Activated CD8-positive, alpha-beta T cell treated with anti-CD3 and anti-CD28 coated beads, Interleukin-2, amount 10 ng/mL, durations not matched to agents 7 days and 5 days (primary cell): Measurements from ENCODE around the gene PPP1R26. TPM values are rescaled to one million over a fixed set of nuclear protein-coding genes. Genes with fewer than 3 reads are reported as not detected.
"Not testable (repeated sequence)": the region's sequence is repeated elsewhere in the genome, so short reads cannot be mapped to it uniquely, and the experiment has no call there.

Experiments used
- ATAC-seq: fragments of 150-1000 bp; cut with Tn5 transposase; one replicate; pipeline ENCODE4 v1.10.0; 2021; ENCODE audit warnings: moderate library complexity
- CTCF ChIA-PET: fragments of 350-600 bp; sonication (Branson Sonifier 250); formaldehyde crosslinking; loops from one replicate; lab custom pipeline; 2021; ENCODE audit warnings: antibody characterized with exemption; lab: Charles Lee
- POLR2A ChIA-PET: fragments of 350-600 bp; sonication (Branson Sonifier 250); formaldehyde crosslinking; loops from one replicate; lab custom pipeline; 2021; ENCODE audit warnings: antibody characterized with exemption; lab: Charles Lee
- DNase-seq: peaks from one replicate; pipeline ENCODE4 v3.0.0-alpha.2; 2020
- H3K27ac Mint-ChIP-seq: one replicate; pipeline ENCODE4 v1.8.0; 2021; ENCODE audit warnings: mild to moderate bottlenecking, mixed read lengths
- H3K27me3 Mint-ChIP-seq: one replicate; pipeline ENCODE4 v1.8.0; 2021; ENCODE audit warnings: low read depth, mixed read lengths
- H3K36me3 Mint-ChIP-seq: one replicate; pipeline ENCODE4 v1.8.0; 2021; ENCODE audit warnings: low read depth, mixed read lengths
- H3K4me1 Mint-ChIP-seq: one replicate; pipeline ENCODE4 v1.8.0; 2021; ENCODE audit warnings: low read depth, mixed read lengths
- H3K4me3 Mint-ChIP-seq: one replicate; pipeline ENCODE4 v1.8.0; 2021; ENCODE audit warnings: mild to moderate bottlenecking, mixed read lengths
- H3K9me3 Mint-ChIP-seq: one replicate; pipeline ENCODE4 v1.8.0; 2022; ENCODE audit warnings: mixed read lengths; ENCODE audit not compliant: insufficient read depth
- total RNA-seq, 2 experiments: library from RNA; stranded (reverse); gene quantifications; one replicate each; pipeline ENCODE4 v1.2.3, GENCODE V29; 2021

Gene PPP1R26
- total RNA-seq, 2 experiments from 2014 or later = not detected

DNA sequence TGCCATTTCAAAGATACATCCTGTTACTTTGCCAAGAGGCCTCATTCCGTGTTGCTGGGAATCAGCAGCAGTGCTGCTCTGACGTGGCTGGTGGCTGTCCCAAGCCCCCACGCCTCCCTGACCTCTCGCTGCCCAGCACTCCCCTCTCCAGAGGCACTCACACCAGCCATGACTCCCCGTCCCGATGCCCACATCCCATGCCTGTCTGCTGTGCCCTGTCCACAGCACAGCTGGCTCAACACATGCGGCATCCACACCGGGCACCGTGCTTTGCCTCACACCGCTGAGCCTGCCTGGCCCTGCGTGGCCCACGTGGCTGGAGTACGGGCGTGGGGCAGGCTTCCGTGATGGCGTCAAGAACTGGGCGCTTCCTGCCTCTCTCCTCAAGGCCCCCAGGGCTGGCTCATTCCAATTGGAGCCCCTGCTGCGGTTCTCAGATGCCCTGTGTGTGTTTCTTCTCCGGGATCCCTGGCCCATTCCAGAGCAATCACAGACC is 33.8 kb downstream of the PPP1R26 start:
- no peak for DNase-seq
- H3K9me3 Mint-ChIP-seq = peaks cover 7% of the 10 kb centered on the region
- CTCF ChIA-PET = interaction anchor here (1.3 kb wide), 1 partner anchor 17 kb away, joined by 3 read pairs; no protein-coding TSS in a partner anchor
- H3K27me3 Mint-ChIP-seq = peaks cover 22% of the 10 kb centered on the region
- peaks cover 15% of the 10 kb centered on the region for H3K4me1 Mint-ChIP-seq
- H3K27ac Mint-ChIP-seq = no peak overlapping the region
- H3K36me3 Mint-ChIP-seq = no peaks in the 10 kb centered on the region
- no peak overlapping the region for H3K4me3 Mint-ChIP-seq
- POLR2A ChIA-PET = no interaction called here
- ATAC-seq = no peak

DNA sequence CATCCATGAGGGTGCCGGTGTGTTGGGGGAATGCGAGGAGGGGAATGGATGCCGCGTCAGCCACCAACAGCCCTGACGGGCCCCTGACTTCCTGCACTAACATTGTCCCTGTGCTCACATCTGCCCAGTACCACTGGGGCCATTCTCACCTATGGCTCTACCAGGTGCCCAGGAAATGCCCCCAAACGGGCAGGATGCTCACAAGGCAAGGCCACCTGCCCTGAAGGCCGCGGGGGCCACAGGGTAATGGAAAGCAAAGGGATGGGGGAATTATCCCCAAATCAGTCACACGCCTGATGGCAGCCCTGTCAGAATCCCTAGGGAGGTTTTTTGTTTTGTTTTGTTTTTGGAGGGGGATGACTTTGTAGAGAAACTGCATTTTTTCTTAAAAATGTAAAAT is 34.3 kb downstream of the PPP1R26 start:
- H3K36me3 Mint-ChIP-seq, DNase-seq, H3K27ac Mint-ChIP-seq, H3K9me3 Mint-ChIP-seq, ATAC-seq, POLR2A ChIA-PET, H3K4me3 Mint-ChIP-seq, CTCF ChIA-PET: not testable (repeated sequence)
- H3K4me1 Mint-ChIP-seq = peaks cover 15% of the 10 kb centered on the region
- peaks cover 23% of the 10 kb centered on the region for H3K27me3 Mint-ChIP-seq

DNA sequence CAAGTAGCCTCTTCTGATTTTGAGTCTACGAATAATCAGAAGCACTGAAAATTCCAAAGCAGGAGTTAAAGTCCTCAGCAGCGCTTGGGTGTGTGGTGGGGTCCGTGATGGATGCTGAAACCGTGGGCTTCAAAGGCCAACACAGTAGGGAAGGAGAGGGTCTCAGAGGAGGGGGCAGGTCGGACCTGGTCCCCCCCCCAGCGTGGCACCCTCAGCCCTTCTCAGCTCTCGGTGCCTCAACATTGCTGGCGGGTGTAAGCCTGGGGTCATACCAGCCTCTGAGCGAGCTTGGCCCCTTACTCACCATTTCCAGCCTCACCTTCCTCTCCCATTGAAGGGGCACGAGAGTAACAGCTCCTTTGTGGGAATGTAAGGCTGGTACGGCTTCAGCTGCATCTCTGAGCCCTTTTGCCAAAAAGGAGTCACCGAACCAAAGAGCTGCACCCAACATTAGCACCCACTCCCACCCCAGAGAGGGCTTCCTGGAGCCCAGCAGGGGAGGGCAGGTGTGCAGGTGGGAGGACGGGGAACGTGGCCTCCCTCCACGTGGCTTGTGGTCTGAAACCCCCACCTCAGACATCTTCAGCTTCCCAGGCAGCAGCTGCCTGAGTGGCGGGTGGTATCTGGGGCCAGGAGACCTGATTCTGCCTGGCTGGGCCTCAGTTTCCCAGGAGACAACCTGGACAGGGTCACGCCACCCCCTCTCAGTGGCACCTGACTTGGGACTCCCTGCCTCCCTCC is 34.9 kb downstream of the PPP1R26 start:
- no peak overlapping the region for H3K4me3 Mint-ChIP-seq
- H3K36me3 Mint-ChIP-seq = no peaks in the 10 kb centered on the region
- POLR2A ChIA-PET = no interaction called here
- H3K27me3 Mint-ChIP-seq = peaks cover 23% of the 10 kb centered on the region
- no peaks in the 10 kb centered on the region for H3K9me3 Mint-ChIP-seq
- CTCF ChIA-PET = interaction anchor here (0.8 kb wide), 1 partner anchor 10 kb away, joined by 3 read pairs; no protein-coding TSS in a partner anchor
- H3K4me1 Mint-ChIP-seq = peaks cover 15% of the 10 kb centered on the region
- ATAC-seq = no peak
- no peak overlapping the region for H3K27ac Mint-ChIP-seq
- DNase-seq = no peak

DNA sequence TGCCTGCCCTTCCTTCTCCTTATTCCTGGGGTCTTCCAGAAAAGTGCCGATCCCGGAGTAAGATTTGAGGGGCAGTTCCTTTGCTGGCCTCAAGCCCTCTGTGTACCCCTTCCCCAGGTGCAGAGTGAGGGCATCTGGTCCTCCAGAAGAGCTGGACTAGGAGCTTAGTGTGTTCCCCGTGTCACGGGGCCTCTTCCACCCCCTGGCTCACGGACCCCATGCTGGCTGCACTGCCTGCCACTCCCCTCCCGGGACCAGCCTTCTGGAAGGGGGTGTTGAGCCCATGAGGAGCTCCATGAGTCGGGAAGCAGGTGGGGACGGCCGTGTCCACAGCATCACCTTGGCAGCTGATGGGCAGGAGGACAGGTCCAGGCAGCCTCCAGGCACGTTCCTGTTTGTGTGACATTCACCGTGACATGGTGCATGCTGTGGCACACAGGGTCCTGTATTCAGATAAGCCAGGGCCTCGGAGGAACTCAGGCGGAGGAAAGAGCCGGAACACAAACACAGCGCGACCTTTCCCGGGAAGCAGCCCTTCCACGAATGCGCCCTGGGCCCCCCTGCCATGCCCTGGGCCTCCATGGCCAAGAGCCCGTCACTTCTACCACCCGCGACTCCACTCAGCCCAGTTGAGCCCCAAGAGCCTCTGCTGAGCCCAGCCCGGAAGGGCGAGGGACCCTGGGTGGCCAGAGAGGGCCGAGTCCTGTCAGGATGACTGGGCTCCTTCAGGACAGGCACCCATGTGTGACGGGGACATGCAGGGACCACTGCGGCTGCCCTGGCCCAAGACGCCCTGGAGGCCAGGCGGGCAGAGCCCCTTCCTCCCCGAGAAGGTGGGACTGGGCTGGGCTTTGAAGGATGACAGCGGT is 35.7 kb downstream of the PPP1R26 start:
- H3K36me3 Mint-ChIP-seq = no peaks in the 10 kb centered on the region
- H3K4me1 Mint-ChIP-seq = peaks cover 15% of the 10 kb centered on the region
- DNase-seq (no peak), ATAC-seq (no peak)
- H3K27ac Mint-ChIP-seq = no peak overlapping the region
- CTCF ChIA-PET = interaction anchor here (0.8 kb wide), 1 partner anchor 11 kb away, joined by 3 read pairs; no protein-coding TSS in a partner anchor
- no peak overlapping the region for H3K4me3 Mint-ChIP-seq
- no peaks in the 10 kb centered on the region for H3K9me3 Mint-ChIP-seq
- peaks cover 25% of the 10 kb centered on the region for H3K27me3 Mint-ChIP-seq
- POLR2A ChIA-PET = no interaction called here

DNA sequence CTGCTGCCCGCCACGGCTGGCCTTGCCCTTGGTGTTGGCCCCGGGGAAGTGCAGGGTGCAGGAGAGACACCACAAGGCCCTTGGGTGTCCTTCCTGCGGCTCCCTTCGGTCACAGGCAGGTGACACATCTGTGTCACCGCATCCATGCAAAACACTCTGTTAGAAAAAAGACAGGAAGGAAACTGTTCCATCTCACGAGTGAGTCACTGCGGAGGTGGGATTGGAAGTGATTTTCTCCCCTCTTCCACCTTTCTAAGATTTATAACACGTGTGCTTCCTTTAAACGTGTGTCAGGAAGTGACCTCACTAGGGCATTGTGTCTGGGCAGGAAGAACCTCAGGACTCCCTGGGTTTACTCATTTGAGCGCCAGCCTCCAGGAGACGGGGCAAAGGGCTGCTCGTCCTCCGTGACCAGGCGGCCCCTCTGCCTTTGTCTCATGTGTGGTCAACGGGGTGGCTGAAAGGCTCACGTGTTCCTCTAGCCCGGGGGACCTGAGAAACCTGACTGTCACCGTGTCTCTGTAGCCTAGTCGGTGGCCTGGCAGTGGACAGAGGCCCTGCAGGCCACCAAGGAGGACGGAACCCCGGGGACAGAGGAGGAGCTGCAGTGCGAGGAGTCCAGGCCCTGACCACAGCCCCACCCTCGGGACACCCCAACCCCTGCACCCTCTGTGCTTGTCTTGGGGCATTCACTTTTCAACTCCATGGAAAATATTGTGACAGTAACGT is 36.7 kb downstream of the PPP1R26 start:
- H3K27ac Mint-ChIP-seq = no peak overlapping the region
- H3K4me1 Mint-ChIP-seq = peaks cover 11% of the 10 kb centered on the region
- H3K36me3 Mint-ChIP-seq = no peaks in the 10 kb centered on the region
- DNase-seq (no peak), ATAC-seq (no peak)
- H3K27me3 Mint-ChIP-seq = peaks cover 25% of the 10 kb centered on the region
- H3K4me3 Mint-ChIP-seq = no peak overlapping the region
- ChIA-PET CTCF (no interaction called here), POLR2A (no interaction called here)
- H3K9me3 Mint-ChIP-seq = no peaks in the 10 kb centered on the region

DNA sequence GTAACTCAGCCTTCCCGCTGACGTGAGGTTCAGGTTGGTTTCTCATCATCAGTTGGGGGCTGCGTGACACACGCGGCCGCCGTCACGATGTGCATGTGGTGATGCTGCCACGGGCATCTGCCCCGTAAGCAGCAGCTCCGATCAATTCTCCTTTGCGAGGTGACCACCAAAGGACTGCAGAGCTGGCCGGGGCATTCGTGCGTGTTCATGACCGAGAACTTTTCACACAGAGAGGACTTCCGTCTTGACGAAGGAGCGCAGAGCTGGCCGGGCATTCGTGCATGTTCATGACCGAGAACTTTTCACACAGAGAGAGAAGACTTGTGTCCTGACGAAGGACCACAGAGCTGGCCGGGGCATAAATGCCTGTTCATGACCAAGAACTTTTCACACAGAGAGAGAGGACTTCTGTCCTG is 37.8 kb downstream of the PPP1R26 start:
- Mint-ChIP-seq H3K4me3 (no peak overlapping the region), H3K36me3 (no peaks in the 10 kb centered on the region), H3K27me3 (peaks cover 22% of the 10 kb centered on the region), H3K4me1 (peaks cover 5% of the 10 kb centered on the region), H3K27ac (no peak overlapping the region), H3K9me3 (no peaks in the 10 kb centered on the region)
- DNase-seq (no peak), ATAC-seq (no peak)
- ChIA-PET POLR2A (no interaction called here), CTCF (interaction anchor here (1.0 kb wide), 1 partner anchor 48 kb away, joined by 3 read pairs; no protein-coding TSS in a partner anchor)

DNA sequence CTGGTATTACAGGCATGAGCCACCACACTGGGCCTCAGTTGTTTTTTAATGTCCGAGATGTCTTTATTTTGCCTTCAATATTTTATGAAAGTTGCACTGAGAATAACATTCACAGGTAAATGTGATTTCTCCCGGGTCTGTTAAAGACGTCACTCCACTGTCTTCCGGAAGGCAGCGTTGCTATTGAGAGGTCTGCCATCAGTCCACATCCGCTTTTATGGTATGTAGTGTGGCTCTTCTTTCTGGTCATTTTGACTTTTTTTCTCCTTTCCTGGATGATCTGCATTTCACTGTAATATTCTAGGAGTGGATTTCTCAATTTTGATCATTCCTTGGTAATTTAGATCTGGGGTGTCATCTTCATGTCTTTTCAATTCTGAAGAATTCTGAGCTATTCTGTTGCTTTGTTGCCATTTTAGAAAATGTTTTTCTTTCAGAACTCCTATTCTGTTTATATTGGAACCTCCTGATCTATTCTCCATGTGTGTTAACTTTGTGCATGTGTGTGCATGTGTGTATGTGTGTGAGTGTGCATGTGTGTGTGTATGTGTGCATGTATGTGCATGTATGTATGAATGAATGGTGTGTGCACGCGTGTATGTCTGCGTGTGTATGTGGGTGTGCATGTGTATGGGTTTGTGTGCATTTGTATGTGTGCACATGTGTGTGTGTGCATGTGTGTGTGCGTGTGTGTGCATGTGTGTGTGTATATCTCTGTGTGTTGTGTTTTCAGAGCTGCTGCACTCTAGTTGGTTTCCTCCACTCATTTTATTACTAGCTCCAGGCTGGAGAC is 39.8 kb downstream of the PPP1R26 start:
- DNase-seq (no peak), ATAC-seq (no peak)
- peaks cover 5% of the 10 kb centered on the region for H3K4me1 Mint-ChIP-seq
- ChIA-PET CTCF (no interaction called here), POLR2A (no interaction called here)
- H3K36me3 Mint-ChIP-seq = no peaks in the 10 kb centered on the region
- no peak overlapping the region for H3K27ac Mint-ChIP-seq
- H3K9me3 Mint-ChIP-seq = no peaks in the 10 kb centered on the region
- H3K27me3 Mint-ChIP-seq = peaks cover 18% of the 10 kb centered on the region
- no peak overlapping the region for H3K4me3 Mint-ChIP-seq

DNA sequence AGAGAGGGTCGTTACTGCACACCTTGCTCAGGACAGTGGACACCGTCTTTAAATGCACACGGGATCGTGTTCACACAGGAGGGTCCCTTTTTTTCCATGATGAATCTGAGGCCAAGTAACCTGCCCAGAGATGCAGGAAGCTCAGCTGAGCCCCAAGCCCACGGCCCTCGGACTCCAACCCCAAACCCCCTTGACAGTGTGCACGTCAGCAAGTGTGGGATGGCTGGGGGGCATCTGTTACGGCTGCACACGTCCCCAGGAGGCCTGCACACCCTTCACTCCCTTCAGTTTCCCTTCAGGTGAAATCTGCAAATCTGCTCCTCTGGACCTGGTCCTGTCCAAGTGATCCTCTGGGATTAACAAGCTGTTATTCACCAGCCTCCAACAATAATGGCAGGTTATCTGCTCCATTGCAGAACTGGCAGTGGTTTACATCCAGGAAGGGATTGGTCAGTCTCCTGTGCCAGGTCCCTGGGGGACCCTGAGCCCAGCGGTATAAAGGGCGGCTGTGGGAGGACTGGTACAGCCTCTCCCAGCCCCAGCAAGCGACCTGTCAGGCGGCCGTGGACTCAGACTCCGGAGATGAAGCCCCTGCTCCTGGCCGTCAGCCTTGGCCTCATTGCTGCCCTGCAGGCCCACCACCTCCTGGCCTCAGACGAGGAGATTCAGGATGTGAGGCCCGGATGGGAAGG is 41.5 kb downstream of the PPP1R26 start, which contains the start of gene LCN1:
LCN1 (plus strand) TSS at position 525 of the 692 bp plus-strand sequence; CDS start at position 583, 58 bp downstream.
- Mint-ChIP-seq H3K36me3 (no peaks in the 10 kb centered on the region), H3K4me3 (no peak within 1 kb of the TSS)
- CTCF ChIA-PET = no interaction called here

DNA sequence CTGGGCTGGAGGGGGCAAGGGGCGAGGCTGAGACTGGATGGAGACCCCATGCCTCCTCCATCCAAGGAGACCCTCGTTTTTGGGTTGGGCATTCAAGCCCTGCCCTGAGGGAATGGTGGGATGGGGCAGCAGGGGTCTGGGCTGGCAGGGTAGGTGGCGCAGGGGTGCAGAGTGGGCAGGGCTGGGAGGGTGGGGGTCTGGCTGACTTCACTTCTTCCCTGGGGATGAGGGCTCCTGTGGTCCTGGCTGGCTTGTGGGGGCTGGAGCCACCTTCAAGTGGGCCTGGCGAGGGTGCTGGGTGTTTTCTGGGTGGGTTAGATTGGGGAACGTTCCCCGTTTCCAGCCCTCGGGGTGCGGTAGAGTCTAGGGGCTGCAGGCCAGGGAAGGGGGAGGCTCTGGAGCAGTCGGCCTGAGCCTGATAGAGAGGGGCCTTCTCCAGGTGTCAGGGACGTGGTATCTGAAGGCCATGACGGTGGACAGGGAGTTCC is 42.1 kb downstream of the PPP1R26 start:
- Mint-ChIP-seq H3K4me3 (no peak overlapping the region), H3K4me1 (no peaks in the 10 kb centered on the region), H3K9me3 (no peaks in the 10 kb centered on the region), H3K36me3 (no peaks in the 10 kb centered on the region), H3K27me3 (peaks cover 18% of the 10 kb centered on the region), H3K27ac (no peak overlapping the region)
- POLR2A ChIA-PET = no interaction called here
- DNase-seq (no peak), ATAC-seq (no peak)
- CTCF ChIA-PET = no interaction called here

More for the DNA sequence above, 41.5 kb downstream of the PPP1R26 start, which contains the start of gene LCN1:
- no peak for DNase-seq
- peaks cover 18% of the 10 kb centered on the region for H3K27me3 Mint-ChIP-seq
- no peaks in the 10 kb centered on the region for H3K9me3 Mint-ChIP-seq
- POLR2A ChIA-PET = no interaction called here
- no peak for ATAC-seq
- no peak within 1 kb of the TSS for H3K27ac Mint-ChIP-seq
- peaks cover 3% of the 10 kb centered on the region for H3K4me1 Mint-ChIP-seq

DNA sequence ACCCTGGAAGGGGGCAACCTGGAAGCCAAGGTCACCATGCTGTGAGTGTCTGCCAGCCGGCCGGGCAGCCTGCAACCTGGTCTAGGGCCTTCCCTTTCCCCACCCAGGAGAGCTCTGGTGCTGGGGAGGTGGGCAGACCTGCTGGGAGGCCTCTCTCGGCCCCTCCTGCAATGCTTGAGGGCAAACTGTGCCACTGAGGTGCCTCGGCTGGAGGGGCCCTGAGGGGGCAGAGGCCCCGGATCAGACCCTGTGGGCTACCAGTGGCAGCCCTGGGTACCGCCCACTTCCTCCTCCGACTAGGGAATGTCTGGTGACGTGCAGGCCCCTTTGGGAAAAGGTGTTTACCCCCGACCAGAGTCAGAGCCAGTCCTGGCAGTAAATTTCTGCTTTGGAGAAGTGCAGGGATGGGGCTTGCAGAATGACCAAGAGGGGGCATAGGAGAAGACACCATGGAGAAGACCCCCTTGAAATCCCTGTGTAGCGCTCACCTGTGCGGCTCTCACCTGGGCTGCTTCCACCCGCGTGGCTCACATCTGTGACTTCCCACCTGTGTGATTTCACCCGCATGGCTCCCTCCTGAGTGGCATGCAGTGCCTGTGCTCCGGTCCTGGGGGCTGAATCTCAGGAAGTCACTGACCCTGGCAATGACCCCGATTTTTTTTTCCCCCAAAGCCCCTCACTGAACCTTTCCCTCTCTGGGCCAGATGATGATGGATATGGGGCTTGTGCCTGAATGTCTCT is 42.7 kb downstream of the PPP1R26 start:
- no peaks in the 10 kb centered on the region for H3K36me3 Mint-ChIP-seq
- POLR2A ChIA-PET = no interaction called here
- DNase-seq (no peak), ATAC-seq (no peak)
- H3K4me1 Mint-ChIP-seq = no peaks in the 10 kb centered on the region
- no peak overlapping the region for H3K4me3 Mint-ChIP-seq
- peaks cover 18% of the 10 kb centered on the region for H3K27me3 Mint-ChIP-seq
- H3K27ac Mint-ChIP-seq = no peak overlapping the region
- CTCF ChIA-PET = no interaction called here
- H3K9me3 Mint-ChIP-seq = no peaks in the 10 kb centered on the region
